ENCODE results near the gene CAMK2N1. TPM values are rescaled to one million over a fixed set of nuclear protein-coding genes. Genes with fewer than 3 reads are reported as not detected.

CAMK2N1 gene
- polyA plus RNA-seq, 2 of the 4 experiments (the other 2 are of a cell fraction), result 49.7 to 56.4 TPM

DNA sequence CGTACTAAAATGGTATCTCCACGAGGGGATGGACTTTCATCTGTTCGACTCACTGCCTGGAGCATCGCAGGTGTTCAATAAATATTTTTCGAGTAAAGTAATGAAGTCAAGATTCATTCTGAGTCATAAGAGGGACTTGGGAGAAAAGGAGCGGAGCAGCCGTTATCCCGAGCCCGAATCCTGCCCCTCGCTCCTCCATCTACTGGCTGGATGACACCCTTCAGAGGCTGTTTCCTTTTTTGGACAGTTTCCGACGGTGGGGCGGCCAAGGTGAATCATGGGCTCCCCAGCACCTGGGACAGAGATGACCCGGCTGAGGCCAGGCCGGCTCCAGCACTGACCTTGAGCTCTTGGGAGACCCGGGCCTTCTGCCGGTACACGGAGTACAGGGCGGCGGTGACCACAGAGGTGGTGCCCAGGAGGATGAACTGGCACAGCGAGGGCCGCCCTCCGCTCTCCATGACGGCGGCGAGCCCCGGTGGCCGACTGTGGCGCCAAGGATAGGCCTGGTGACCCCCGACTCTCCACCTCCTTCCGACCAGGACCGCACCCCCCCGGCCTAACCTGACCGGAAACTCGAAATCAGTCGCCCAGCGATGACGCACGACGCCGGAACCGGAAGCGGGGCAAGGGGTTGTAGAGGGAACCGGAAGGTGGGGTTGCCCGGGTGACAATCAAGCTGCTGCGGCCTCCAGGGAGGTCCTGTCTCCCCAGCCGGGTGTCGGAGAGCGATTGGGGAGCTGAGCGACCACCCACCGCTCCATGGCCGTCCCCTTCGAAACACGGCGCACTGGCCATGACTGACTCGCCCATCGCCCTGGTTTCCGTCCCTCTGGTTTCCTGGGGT is 21.8 kb upstream of the CAMK2N1 start, which contains the start of gene MUL1:
Gene MUL1 (minus strand): TSS at position 588 of the 847 bp plus-strand sequence. CDS start 127 bp downstream, at position 461.
- FAIRE-seq, result no peak
- 3% methylated on average over 24 of the region's 58 CpGs for WGBS (ENCODE audit: missing lambda C conversion rate)
- TF ChIP-seq, protein P1, sequence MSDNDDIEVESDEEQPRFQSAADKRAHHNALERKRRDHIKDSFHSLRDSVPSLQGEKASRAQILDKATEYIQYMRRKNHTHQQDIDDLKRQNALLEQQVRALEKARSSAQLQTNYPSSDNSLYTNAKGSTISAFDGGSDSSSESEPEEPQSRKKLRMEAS (IDR thresholded peaks at IDR 0.05), result peak; percentile 61
- TF ChIP-seq, protein P2, sequence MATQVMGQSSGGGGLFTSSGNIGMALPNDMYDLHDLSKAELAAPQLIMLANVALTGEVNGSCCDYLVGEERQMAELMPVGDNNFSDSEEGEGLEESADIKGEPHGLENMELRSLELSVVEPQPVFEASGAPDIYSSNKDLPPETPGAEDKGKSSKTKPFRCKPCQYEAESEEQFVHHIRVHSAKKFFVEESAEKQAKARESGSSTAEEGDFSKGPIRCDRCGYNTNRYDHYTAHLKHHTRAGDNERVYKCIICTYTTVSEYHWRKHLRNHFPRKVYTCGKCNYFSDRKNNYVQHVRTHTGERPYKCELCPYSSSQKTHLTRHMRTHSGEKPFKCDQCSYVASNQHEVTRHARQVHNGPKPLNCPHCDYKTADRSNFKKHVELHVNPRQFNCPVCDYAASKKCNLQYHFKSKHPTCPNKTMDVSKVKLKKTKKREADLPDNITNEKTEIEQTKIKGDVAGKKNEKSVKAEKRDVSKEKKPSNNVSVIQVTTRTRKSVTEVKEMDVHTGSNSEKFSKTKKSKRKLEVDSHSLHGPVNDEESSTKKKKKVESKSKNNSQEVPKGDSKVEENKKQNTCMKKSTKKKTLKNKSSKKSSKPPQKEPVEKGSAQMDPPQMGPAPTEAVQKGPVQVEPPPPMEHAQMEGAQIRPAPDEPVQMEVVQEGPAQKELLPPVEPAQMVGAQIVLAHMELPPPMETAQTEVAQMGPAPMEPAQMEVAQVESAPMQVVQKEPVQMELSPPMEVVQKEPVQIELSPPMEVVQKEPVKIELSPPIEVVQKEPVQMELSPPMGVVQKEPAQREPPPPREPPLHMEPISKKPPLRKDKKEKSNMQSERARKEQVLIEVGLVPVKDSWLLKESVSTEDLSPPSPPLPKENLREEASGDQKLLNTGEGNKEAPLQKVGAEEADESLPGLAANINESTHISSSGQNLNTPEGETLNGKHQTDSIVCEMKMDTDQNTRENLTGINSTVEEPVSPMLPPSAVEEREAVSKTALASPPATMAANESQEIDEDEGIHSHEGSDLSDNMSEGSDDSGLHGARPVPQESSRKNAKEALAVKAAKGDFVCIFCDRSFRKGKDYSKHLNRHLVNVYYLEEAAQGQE (IDR thresholded peaks at IDR 0.05), result no peak
- TF ChIP-seq POLR2A (IDR thresholded peaks at IDR 0.05; ENCODE audit: low read length), result peak; percentile 43
- no peak for TF ChIP-seq FOSL2 (IDR thresholded peaks at IDR 0.05)
- TF ChIP-seq FOSL2 (CRISPR knock-in tag; IDR thresholded peaks at IDR 0.05), result peak; percentile 21; the same call in 1 of the 2 replicates
- TF ChIP-seq JUNB (IDR thresholded peaks at IDR 0.05), result no peak
- TF ChIP-seq PHF8 (IDR thresholded peaks at IDR 0.05; ENCODE audit: borderline replicate concordance, low read depth), result peak; percentile 52; the same call in 1 of the 2 replicates
- peak; percentile 86 for TF ChIP-seq KDM5A (IDR thresholded peaks at IDR 0.05)
- TF ChIP-seq JUN (IDR thresholded peaks at IDR 0.05), result peak in 1 of 2 experiments; percentile 72; a peak in 2 of 5 replicates
- no peak for TF ChIP-seq EHF (CRISPR knock-in tag; IDR thresholded peaks at IDR 0.05)
- ATAC-seq, result peak; percentile 97 to 99
- Histone ChIP-seq H3K27ac (peak within 1 kb of the TSS; percentile 84 to 89), H3K9me3 (no peaks in the 10 kb centered on the region), H3K4me2 (peak within 1 kb of the TSS; percentile 88), H3K4me1 (peaks cover 9% of the 10 kb centered on the region; the same call in 2 of the 3 replicates), H3K4me3 (peak within 1 kb of the TSS; percentile 87)
- POLR2A ChIA-PET, result interaction anchor here (0.5 to 1.3 kb wide), 4 partner anchors 22 to 952 kb away, joined by 3 to 13 read pairs (median 4); partner anchors contain the start of genes CAMK2N1, DDOST and FAM43B
- CTCF ChIA-PET, result interaction anchor here (0.9 to 2.9 kb wide), 4 partner anchors 10 to 146 kb away, joined by 3 to 8 read pairs (median 3); no protein-coding TSS in a partner anchor
- peak; percentile 88 to 91 for DNase-seq (ENCODE audit: low read depth in 1 of 2, low spot score in 1 of 2)

DNA sequence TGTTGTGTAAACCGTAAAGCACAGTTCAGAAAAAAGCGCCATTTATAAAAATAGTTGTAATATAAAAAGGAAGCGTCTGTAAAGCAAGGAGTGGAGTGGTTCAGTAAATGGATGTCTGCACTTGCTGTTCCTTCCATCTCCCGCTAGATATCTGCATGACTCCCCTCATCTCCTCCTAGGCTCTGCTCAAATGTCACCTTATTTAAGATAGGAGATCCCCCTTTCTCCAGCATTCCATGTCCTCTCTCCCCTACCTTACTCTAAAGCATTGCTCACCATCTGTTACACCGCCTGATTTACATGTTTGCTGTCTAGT is 21.2 kb upstream of the CAMK2N1 start:
- TF ChIP-seq HOXB13 (CRISPR knock-in tag; IDR thresholded peaks at IDR 0.05; ENCODE audit: low read depth) (no peak), JUN (IDR thresholded peaks at IDR 0.05) (no peak), CHD4 (IDR thresholded peaks at IDR 0.05; ENCODE audit: borderline replicate concordance) (no peak), FOXS1 (CRISPR knock-in tag; IDR thresholded peaks at IDR 0.05) (no peak), MYC (IDR thresholded peaks at IDR 0.05; ENCODE audit: borderline replicate concordance, low read length) (no peak), RAD21 (conservative IDR thresholded peaks at IDR 0.05 in 1 of 2, IDR thresholded peaks at IDR 0.05 in 1 of 2) (no peak), MAZ (IDR thresholded peaks at IDR 0.05; ENCODE audit: borderline replicate concordance, low read depth, low read length) (no peak), ZSCAN20 (CRISPR knock-in tag; IDR thresholded peaks at IDR 0.05) (no peak), NFE2L2 (conservative IDR thresholded peaks at IDR 0.05; ENCODE audit: low read length) (no peak), FOSL2 (IDR thresholded peaks at IDR 0.05) (no peak), FOSL2 (CRISPR knock-in tag; IDR thresholded peaks at IDR 0.05) (no peak), EHMT2 (IDR thresholded peaks at IDR 0.05; ENCODE audit: low read depth) (no peak), JUNB (IDR thresholded peaks at IDR 0.05) (no peak), HOXB5 (CRISPR knock-in tag; IDR thresholded peaks at IDR 0.05) (no peak)
- TF ChIP-seq, protein P3, sequence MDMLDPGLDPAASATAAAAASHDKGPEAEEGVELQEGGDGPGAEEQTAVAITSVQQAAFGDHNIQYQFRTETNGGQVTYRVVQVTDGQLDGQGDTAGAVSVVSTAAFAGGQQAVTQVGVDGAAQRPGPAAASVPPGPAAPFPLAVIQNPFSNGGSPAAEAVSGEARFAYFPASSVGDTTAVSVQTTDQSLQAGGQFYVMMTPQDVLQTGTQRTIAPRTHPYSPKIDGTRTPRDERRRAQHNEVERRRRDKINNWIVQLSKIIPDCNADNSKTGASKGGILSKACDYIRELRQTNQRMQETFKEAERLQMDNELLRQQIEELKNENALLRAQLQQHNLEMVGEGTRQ (IDR thresholded peaks at IDR 0.05), result no peak
- TF ChIP-seq, protein P4, sequence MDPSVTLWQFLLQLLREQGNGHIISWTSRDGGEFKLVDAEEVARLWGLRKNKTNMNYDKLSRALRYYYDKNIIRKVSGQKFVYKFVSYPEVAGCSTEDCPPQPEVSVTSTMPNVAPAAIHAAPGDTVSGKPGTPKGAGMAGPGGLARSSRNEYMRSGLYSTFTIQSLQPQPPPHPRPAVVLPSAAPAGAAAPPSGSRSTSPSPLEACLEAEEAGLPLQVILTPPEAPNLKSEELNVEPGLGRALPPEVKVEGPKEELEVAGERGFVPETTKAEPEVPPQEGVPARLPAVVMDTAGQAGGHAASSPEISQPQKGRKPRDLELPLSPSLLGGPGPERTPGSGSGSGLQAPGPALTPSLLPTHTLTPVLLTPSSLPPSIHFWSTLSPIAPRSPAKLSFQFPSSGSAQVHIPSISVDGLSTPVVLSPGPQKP (IDR thresholded peaks at IDR 0.05; ENCODE audit: low read depth, low read length), result no peak
- TF ChIP-seq, protein P5, sequence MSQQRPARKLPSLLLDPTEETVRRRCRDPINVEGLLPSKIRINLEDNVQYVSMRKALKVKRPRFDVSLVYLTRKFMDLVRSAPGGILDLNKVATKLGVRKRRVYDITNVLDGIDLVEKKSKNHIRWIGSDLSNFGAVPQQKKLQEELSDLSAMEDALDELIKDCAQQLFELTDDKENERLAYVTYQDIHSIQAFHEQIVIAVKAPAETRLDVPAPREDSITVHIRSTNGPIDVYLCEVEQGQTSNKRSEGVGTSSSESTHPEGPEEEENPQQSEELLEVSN (IDR thresholded peaks at IDR 0.05; ENCODE audit: borderline replicate concordance, low read depth), result no peak
- ChIA-PET CTCF (interaction anchor here (1.3 to 2.9 kb wide), 2 partner anchors 13 to 17 kb away, joined by 3 to 8 read pairs; no protein-coding TSS in a partner anchor), POLR2A (interaction anchor here (0.8 to 1.3 kb wide), 2 partner anchors 21 to 45 kb away, joined by 5 to 13 read pairs; partner anchors contain the start of genes CAMK2N1 and FAM43B)
- DNase-seq (ENCODE audit: low read depth in 1 of 2, low spot score in 1 of 2), result no peak
- 25% methylated on average over 5 of the region's 5 CpGs for whole genome bisulfite sequencing (ENCODE audit: missing lambda C conversion rate)
- no peak for FAIRE-seq
- peak overlapping the region; percentile 83 for H3K4me2 ChIP-seq
- ATAC-seq, result peak; percentile 6 to 44; a peak in 3 of 6 replicates
- peak overlapping the region; percentile 87 for H3K4me3 ChIP-seq
- H3K27ac ChIP-seq, result peak overlapping the region; percentile 84 to 89
- no peaks in the 10 kb centered on the region for H3K9me3 ChIP-seq
- H3K4me1 ChIP-seq, result peaks cover 9% of the 10 kb centered on the region; the same call in 2 of the 3 replicates

All from A549 (cell line).